22Rv1 (cell line): ENCODE data around the gene LAMTOR5.

Experiments
- CTCF ChIP-seq: fragments of 450-650 bp; IDR thresholded peaks from 2 replicates; pipeline ENCODE4 v1.5.1; 2017; ENCODE audit warnings: mild to moderate bottlenecking
- ZFX ChIP-seq: fragments of 450-650 bp; IDR thresholded peaks from 2 replicates; pipeline ENCODE4 v1.6.1; 2017; ENCODE audit warnings: antibody characterized with exemption, borderline replicate concordance

- no peak for TF ChIP-seq CTCF
- TF ChIP-seq ZFX: no peak
Measured at GRCh38 chr1:110370827-110371226, 36.7 kb downstream of the LAMTOR5 start.
